HEK293 (cell line): ENCODE results near the gene HOXB8.

ENCODE experiments used
- BCL11B ChIP-seq: fragments of 450-650 bp; formaldehyde crosslinking; IDR thresholded peaks from 2 replicates; pipeline ENCODE4 v1.5.1; 2016; ENCODE audit warnings: low read depth, missing biosample characterization, missing genetic modification characterization
- GLIS1 ChIP-seq: fragments of 450-650 bp; formaldehyde crosslinking; IDR thresholded peaks from 2 replicates; pipeline ENCODE4 v1.5.1; 2016; ENCODE audit warnings: missing biosample characterization, missing genetic modification characterization
- GLIS2 ChIP-seq: fragments of 450-650 bp; formaldehyde crosslinking; IDR thresholded peaks from 2 replicates; pipeline ENCODE4 v1.5.1; 2016; ENCODE audit warnings: missing biosample characterization, missing genetic modification characterization
- IKZF3 ChIP-seq: fragments of 450-650 bp; IDR thresholded peaks from 2 replicates; pipeline ENCODE4 v1.5.0; 2018; ENCODE audit warnings: missing biosample characterization, mild to moderate bottlenecking, missing genetic modification characterization, moderate library complexity
- PATZ1 ChIP-seq: fragments of 450-650 bp; formaldehyde crosslinking; IDR thresholded peaks from 2 replicates; pipeline ENCODE4 v1.5.1; 2016; ENCODE audit warnings: missing biosample characterization, missing genetic modification characterization
- PRDM10 ChIP-seq: fragments of 450-650 bp; formaldehyde crosslinking; IDR thresholded peaks from 2 replicates; pipeline ENCODE4 v1.5.1; 2016; ENCODE audit warnings: missing biosample characterization, missing genetic modification characterization
- SCRT2 ChIP-seq: fragments of 450-650 bp; formaldehyde crosslinking; IDR thresholded peaks from 2 replicates; pipeline ENCODE4 v1.5.1; 2016; ENCODE audit warnings: missing biosample characterization, missing genetic modification characterization
- SP3 ChIP-seq: fragments of 450-650 bp; formaldehyde crosslinking; IDR thresholded peaks from 2 replicates; pipeline ENCODE4 v1.5.1; 2016; ENCODE audit warnings: missing biosample characterization, missing genetic modification characterization
- WT1 ChIP-seq: fragments of 450-650 bp; formaldehyde crosslinking; IDR thresholded peaks from 2 replicates; pipeline ENCODE4 v1.5.1; 2016; ENCODE audit warnings: missing biosample characterization, missing genetic modification characterization
- ZBTB10 ChIP-seq: fragments of 450-650 bp; formaldehyde crosslinking; IDR thresholded peaks from 2 replicates; pipeline ENCODE4 v1.5.1; 2016; ENCODE audit warnings: missing biosample characterization, missing genetic modification characterization
- ZBTB20 ChIP-seq: fragments of 450-650 bp; formaldehyde crosslinking; IDR thresholded peaks from 2 replicates; pipeline ENCODE4 v1.5.1; 2016; ENCODE audit warnings: missing biosample characterization, missing genetic modification characterization
- ZNF138 ChIP-seq: fragments of 450-650 bp; formaldehyde crosslinking; IDR thresholded peaks from 2 replicates; pipeline ENCODE4 v1.5.1; 2016; ENCODE audit warnings: missing biosample characterization, missing genetic modification characterization, borderline replicate concordance
- ZNF174 ChIP-seq: fragments of 450-650 bp; formaldehyde crosslinking; IDR thresholded peaks from 2 replicates; pipeline ENCODE4 v1.5.0; 2017; ENCODE audit warnings: missing biosample characterization, mild to moderate bottlenecking, missing genetic modification characterization
- ZNF2 ChIP-seq: fragments of 450-650 bp; formaldehyde crosslinking; IDR thresholded peaks from 2 replicates; pipeline ENCODE4 v1.5.1; 2016; ENCODE audit warnings: missing biosample characterization, missing genetic modification characterization
- ZNF23 ChIP-seq: fragments of 450-650 bp; formaldehyde crosslinking; IDR thresholded peaks from 2 replicates; pipeline ENCODE4 v1.5.1; 2016; ENCODE audit warnings: missing biosample characterization, missing genetic modification characterization, borderline replicate concordance
- ZNF280D ChIP-seq: fragments of 450-650 bp; formaldehyde crosslinking; IDR thresholded peaks from 2 replicates; pipeline ENCODE4 v1.5.1; 2016; ENCODE audit warnings: missing biosample characterization, missing genetic modification characterization
- ZNF398 ChIP-seq: fragments of 450-650 bp; formaldehyde crosslinking; IDR thresholded peaks from 2 replicates; pipeline ENCODE4 v1.5.1; 2017; ENCODE audit warnings: missing biosample characterization, missing genetic modification characterization
- ZNF529 ChIP-seq: fragments of 450-650 bp; formaldehyde crosslinking; IDR thresholded peaks from 2 replicates; pipeline ENCODE4 v1.5.1; 2017; ENCODE audit warnings: missing genetic modification characterization, missing biosample characterization; ENCODE audit not compliant: insufficient replicate concordance
- ZNF561 ChIP-seq: fragments of 450-650 bp; IDR thresholded peaks from 2 replicates; pipeline ENCODE4 v1.5.1; 2018; ENCODE audit warnings: missing biosample characterization, missing genetic modification characterization, borderline replicate concordance
- ZNF600 ChIP-seq: fragments of 450-650 bp; formaldehyde crosslinking; IDR thresholded peaks from 2 replicates; pipeline ENCODE4 v1.5.1; 2016; ENCODE audit warnings: missing biosample characterization, missing genetic modification characterization
- ZNF664 ChIP-seq: fragments of 450-650 bp; formaldehyde crosslinking; IDR thresholded peaks from 2 replicates; pipeline ENCODE4 v1.5.1; 2016; ENCODE audit warnings: missing biosample characterization, missing genetic modification characterization
- ZNF677 ChIP-seq: fragments of 450-650 bp; IDR thresholded peaks from 2 replicates; pipeline ENCODE4 v1.5.0; 2018; ENCODE audit warnings: missing biosample characterization, mild to moderate bottlenecking, missing genetic modification characterization, moderate library complexity
- ZNF692 ChIP-seq: fragments of 450-650 bp; formaldehyde crosslinking; IDR thresholded peaks from 2 replicates; pipeline ENCODE4 v1.5.1; 2016; ENCODE audit warnings: missing biosample characterization, missing genetic modification characterization

The HOXB8 gene

GRCh38 chr17:48624544-48625494, 9.7 kb upstream of the HOXB8 start (continued):
- TF ChIP-seq ZNF692 (tag by site-specific recombination) (no peak), ZNF280D (tag by site-specific recombination) (no peak), ZNF2 (tag by site-specific recombination) (0 out of 2 replicates have a peak, but pooled peaks have one; percentile 21), ZBTB20 (tag by site-specific recombination) (peak; percentile 57; the same call in 1 of the 2 replicates), ZNF561 (tag by site-specific recombination) (no peak), ZNF529 (tag by site-specific recombination) (no peak), BCL11B (peak; percentile 28; the same call in 1 of the 2 replicates), SP3 (tag by site-specific recombination) (peak; percentile 70), ZNF174 (tag by site-specific recombination) (no peak), GLIS1 (tag by site-specific recombination) (peak; percentile 61), SCRT2 (tag by site-specific recombination) (peak; percentile 96), PRDM10 (tag by site-specific recombination) (peak; percentile 18; the same call in 1 of the 2 replicates), ZNF664 (tag by site-specific recombination) (no peak), PATZ1 (tag by site-specific recombination) (peak; percentile 57), ZNF398 (tag by site-specific recombination) (peak; percentile 43), GLIS2 (tag by site-specific recombination) (peak; percentile 82), ZNF138 (tag by site-specific recombination) (no peak), IKZF3 (tag by site-specific recombination) (peak; percentile 23; the same call in 1 of the 2 replicates), ZBTB10 (tag by site-specific recombination) (peak; percentile 56; the same call in 1 of the 2 replicates), ZNF677 (tag by site-specific recombination) (0 out of 2 replicates have a peak, but pooled peaks have one; percentile 5), ZNF600 (tag by site-specific recombination) (peak; percentile 79), ZNF23 (tag by site-specific recombination) (no peak), WT1 (tag by site-specific recombination) (0 out of 2 replicates have a peak, but pooled peaks have one; percentile 38)
